H9 (cell line): Measurements from ENCODE around the gene FAF1. TPM values are rescaled to one million over a fixed set of nuclear protein-coding genes. Genes with fewer than 3 reads are reported as not detected.

ENCODE experiments used
- DNase-seq: peaks from one replicate; pipeline ENCODE4 v3.0.0-alpha.2; 2017
- H2AFZ ChIP-seq: one replicate; pipeline ENCODE4 v1.6.1; 2013; ENCODE audit warnings: mild to moderate bottlenecking, low read length, control low read depth, moderate library complexity
- H2AK5ac ChIP-seq: 2 replicates; pipeline ENCODE4 v1.6.1; 2013; ENCODE audit warnings: low read length, control low read depth, mixed read lengths; ENCODE audit not compliant: insufficient read length
- H2BK120ac ChIP-seq: one replicate; pipeline ENCODE4 v1.6.1; 2013; ENCODE audit warnings: low read depth, mild to moderate bottlenecking, low read length, control low read depth, inconsistent platforms; ENCODE audit not compliant: poor library complexity, severe bottlenecking
- H2BK12ac ChIP-seq: 2 replicates; pipeline ENCODE4 v1.6.1; 2013; ENCODE audit warnings: low read length, control low read depth, mixed read lengths, low read depth; ENCODE audit not compliant: insufficient read length
- H2BK15ac ChIP-seq: 2 replicates; pipeline ENCODE4 v1.6.1; 2013; ENCODE audit warnings: low read depth, low read length, control low read depth
- H2BK20ac ChIP-seq: one replicate; pipeline ENCODE4 v1.6.1; 2013; ENCODE audit warnings: low read depth, mild to moderate bottlenecking, low read length, control low read depth, inconsistent platforms; ENCODE audit not compliant: poor library complexity, severe bottlenecking
- H2BK5ac ChIP-seq: 2 replicates; pipeline ENCODE4 v1.6.1; 2013; ENCODE audit warnings: low read length, control low read depth, mixed read lengths; ENCODE audit not compliant: insufficient read length
- H3K14ac ChIP-seq: 2 replicates; pipeline ENCODE4 v1.6.1; 2013; ENCODE audit warnings: low read length, control low read depth; ENCODE audit not compliant: insufficient read depth
- H3K18ac ChIP-seq: 2 replicates; pipeline ENCODE4 v1.6.1; 2013; ENCODE audit warnings: low read depth, mild to moderate bottlenecking, mixed read lengths, low read length, control low read depth; ENCODE audit not compliant: insufficient read length
- H3K23ac ChIP-seq: 2 replicates; pipeline ENCODE4 v1.6.1; 2013; ENCODE audit warnings: low read length, control low read depth, mixed read lengths, low read depth; ENCODE audit not compliant: insufficient read length
- H3K23me2 ChIP-seq: 2 replicates; pipeline ENCODE4 v1.6.1; 2013; ENCODE audit warnings: low read depth, mild to moderate bottlenecking, mixed read lengths, low read length, control low read depth; ENCODE audit not compliant: insufficient read length, poor library complexity, severe bottlenecking
- H3K27ac ChIP-seq: 2 replicates; pipeline ENCODE4 v1.5.1; 2013; ENCODE audit warnings: low read length, control low read depth, mixed read lengths, low read depth; ENCODE audit not compliant: insufficient read length
- H3K27me3 ChIP-seq: 2 replicates; pipeline ENCODE4 v1.6.1; 2013; ENCODE audit warnings: low read length, control low read depth, inconsistent platforms; ENCODE audit not compliant: insufficient read depth
- H3K4ac ChIP-seq: 2 replicates; pipeline ENCODE4 v1.6.1; 2013; ENCODE audit warnings: low read depth, mild to moderate bottlenecking, control low read depth, inconsistent platforms, low read length, moderate library complexity
- H3K4me1 ChIP-seq: 2 replicates; pipeline ENCODE4 v1.6.1; 2013; ENCODE audit warnings: low read length, control low read depth, inconsistent platforms; ENCODE audit not compliant: insufficient read depth
- H3K4me2 ChIP-seq: 2 replicates; pipeline ENCODE4 v1.6.1; 2013; ENCODE audit warnings: low read length, control low read depth, mixed read lengths; ENCODE audit not compliant: insufficient read length, insufficient read depth
- H3K56ac ChIP-seq: 2 replicates; pipeline ENCODE4 v1.6.1; 2013; ENCODE audit warnings: low read depth, mild to moderate bottlenecking, mixed read lengths, low read length, control low read depth; ENCODE audit not compliant: insufficient read length
- H3K79me1 ChIP-seq: 2 replicates; pipeline ENCODE4 v1.6.1; 2013; ENCODE audit warnings: low read depth, mild to moderate bottlenecking, moderate library complexity, low read length, control low read depth, inconsistent platforms; ENCODE audit not compliant: insufficient read depth, poor library complexity, severe bottlenecking
- H3K79me2 ChIP-seq: 2 replicates; pipeline ENCODE4 v1.6.1; 2013; ENCODE audit warnings: low read length, control low read depth, inconsistent platforms; ENCODE audit not compliant: insufficient read depth
- H3K9ac ChIP-seq: 2 replicates; pipeline ENCODE4 v1.6.1; 2013; ENCODE audit warnings: low read length, control low read depth, mixed read lengths; ENCODE audit not compliant: insufficient read length; ENCODE audit errors: extremely low read depth
- H3K9me3 ChIP-seq: one replicate; pipeline ENCODE4 v1.6.1; 2013; ENCODE audit warnings: low read depth, low read length, inconsistent platforms; ENCODE audit not compliant: control insufficient read depth
- H3T11ph ChIP-seq: one replicate; pipeline ENCODE4 v1.6.1; 2013; ENCODE audit warnings: mild to moderate bottlenecking, low read length, control low read depth, inconsistent platforms
- H4K20me1 ChIP-seq: one replicate; pipeline ENCODE4 v1.6.1; 2013; ENCODE audit not compliant: control insufficient read depth, insufficient read length, insufficient read depth
- H4K5ac ChIP-seq: 2 replicates; pipeline ENCODE4 v1.6.1; 2013; ENCODE audit warnings: low read depth, mild to moderate bottlenecking, mixed read lengths, low read length, control low read depth; ENCODE audit not compliant: insufficient read length
- H4K8ac ChIP-seq: replicated peaks from 2 replicates; pipeline ENCODE4 v1.6.1; 2013; ENCODE audit warnings: low read length, control low read depth, mixed read lengths, low read depth; ENCODE audit not compliant: insufficient read length
- H4K91ac ChIP-seq: 2 replicates; pipeline ENCODE4 v1.6.1; 2013; ENCODE audit warnings: low read depth, mild to moderate bottlenecking, moderate library complexity, mixed read lengths, low read length, control low read depth; ENCODE audit not compliant: insufficient read length
- H3K27ac Mint-ChIP-seq, 3 experiments: 2 replicates in 2 of 3; 3 replicates in 1 of 3; pipeline ENCODE4 v1.8.0; 2020 to 2021; ENCODE audit warnings: mixed read lengths in 3 of 3, mild to moderate bottlenecking in 1 of 3, moderate library complexity in 1 of 3
- H3K27me3 Mint-ChIP-seq: 2 replicates; pipeline ENCODE4 v1.8.0; 2021; ENCODE audit warnings: low read depth, mild to moderate bottlenecking, moderate library complexity, mixed read lengths
- H3K36me3 Mint-ChIP-seq, 3 experiments: 2 replicates in 2 of 3; 3 replicates in 1 of 3; pipeline ENCODE4 v1.8.0; 2020 to 2021; ENCODE audit warnings: low read depth in 3 of 3, mixed read lengths in 3 of 3; ENCODE audit not compliant: insufficient read depth in 1 of 3
- H3K4me1 Mint-ChIP-seq, 2 experiments: 2 replicates each; pipeline ENCODE4 v1.8.0; 2020; ENCODE audit warnings: mixed read lengths in 2 of 2
- H3K4me3 Mint-ChIP-seq, 2 experiments: 2 replicates in 1 of 2; 3 replicates in 1 of 2; pipeline ENCODE4 v1.8.0; 2020 to 2021; ENCODE audit warnings: mild to moderate bottlenecking in 2 of 2, mixed read lengths in 2 of 2, moderate library complexity in 1 of 2
- H3K9me3 Mint-ChIP-seq, 2 experiments: 2 replicates in 1 of 2; 3 replicates in 1 of 2; pipeline ENCODE4 v1.8.0; 2020; ENCODE audit warnings: mild to moderate bottlenecking in 2 of 2, mixed read lengths in 2 of 2, moderate library complexity in 1 of 2
- CTCF ChIP-seq: fragments of 200-600 bp; sonication (generic); conservative IDR thresholded peaks from 3 replicates; pipeline ENCODE4 v1.8.0; 2021; ENCODE audit warnings: antibody characterized with exemption, mild to moderate bottlenecking
- WGBS: extraction: QIAGEN DNeasy Blood & Tissue Kit; methylation state at CpG from one replicate; pipeline ENCODE4 v1.1.7; 2013; ENCODE audit warnings: missing lambda C conversion rate, low lambda C conversion rate, mixed read lengths; ENCODE audit not compliant: insufficient read length; ENCODE audit errors: extremely low coverage; 5-methylcytosine and 5-hydroxymethylcytosine counted together
- total RNA-seq: library from RNA; stranded (reverse); gene quantifications from 2 replicates; pipeline ENCODE4 v1.2.1, GENCODE V29; 2021

FAF1 gene
- total RNA-seq, 1 experiment from 2014 or later: 60.8 TPM

- H4K8ac ChIP-seq: no peak overlapping the region
- H3K9ac ChIP-seq: no peak overlapping the region
- no peak overlapping the region for H2BK12ac ChIP-seq
- no peak overlapping the region for H3K27ac ChIP-seq
- WGBS: no CpG with 5 or more reads among the region's 1 CpG
- no peak overlapping the region for H3K18ac ChIP-seq
- H3K9me3 ChIP-seq: peaks cover 5% of the 10 kb centered on the region
- Mint-ChIP-seq H3K9me3 (peaks cover 18 to 35% of the 10 kb centered on the region in 2 experiments; a peak in 4 of 5 replicates), H3K4me1 (no peaks in the 10 kb centered on the region), H3K27ac (no peak overlapping the region), H3K36me3 (peaks cover 3 to 17% (median 16%) of the 10 kb centered on the region in 3 experiments; a peak in 6 of 7 replicates), H3K4me3 (no peak overlapping the region), H3K27me3 (no peaks in the 10 kb centered on the region)
- H3K23ac ChIP-seq: no peak overlapping the region
- H2AFZ ChIP-seq: no peak overlapping the region
- H3K4ac ChIP-seq: no peak overlapping the region
- H3K23me2 ChIP-seq: no peaks in the 10 kb centered on the region
- no peak overlapping the region for H3K56ac ChIP-seq
- H2BK5ac ChIP-seq: no peak overlapping the region
- no peaks in the 10 kb centered on the region for H3K79me1 ChIP-seq
- H3K14ac ChIP-seq: no peak overlapping the region
- no peak overlapping the region for H3T11ph ChIP-seq
- no peak for TF ChIP-seq CTCF
- no peak for DNase-seq
- H2BK15ac ChIP-seq: no peak overlapping the region
- H2BK20ac ChIP-seq: no peak overlapping the region
- H3K79me2 ChIP-seq: no peaks in the 10 kb centered on the region
- H4K20me1 ChIP-seq: no peaks in the 10 kb centered on the region
- no peak overlapping the region for H2BK120ac ChIP-seq
- no peaks in the 10 kb centered on the region for H3K27me3 ChIP-seq
- no peak overlapping the region for H2AK5ac ChIP-seq
- H3K4me2 ChIP-seq: no peak overlapping the region
- H4K5ac ChIP-seq: no peak overlapping the region
- H3K4me1 ChIP-seq: no peaks in the 10 kb centered on the region
- no peak overlapping the region for H4K91ac ChIP-seq
Measured at GRCh38 chr1:50859657-50860056, 100.4 kb downstream of the FAF1 start.
